Embryonic facial prominence (tissue), 1 donor: ENCODE measurements around the gene RDH11.

ENCODE experiments used
- DNase-seq: peaks from one replicate; pipeline ENCODE4 v3.0.0-alpha.2; 2016; ENCODE audit errors: extremely low spot score

Gene RDH11

DNA sequence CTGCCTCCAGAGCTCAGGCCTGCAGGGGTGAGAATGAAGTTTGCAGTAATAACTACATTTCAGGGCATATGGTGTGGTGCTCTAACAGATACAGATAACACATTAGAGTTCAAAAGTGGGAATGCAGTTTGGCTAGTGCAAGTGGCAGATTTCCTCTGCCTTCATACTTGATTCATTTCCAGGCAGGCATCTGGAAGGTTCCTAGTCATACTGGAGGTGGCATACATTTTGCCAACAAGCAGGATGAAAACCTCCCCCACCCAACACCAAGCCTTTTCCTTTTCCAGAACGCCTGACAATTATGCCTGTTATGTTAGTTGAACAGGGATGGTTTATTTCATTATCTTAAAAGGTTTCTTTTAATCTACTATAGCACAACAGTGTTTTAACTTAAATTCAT is 45.4 kb downstream of the RDH11 start:
- DNase-seq: no peak

DNA sequence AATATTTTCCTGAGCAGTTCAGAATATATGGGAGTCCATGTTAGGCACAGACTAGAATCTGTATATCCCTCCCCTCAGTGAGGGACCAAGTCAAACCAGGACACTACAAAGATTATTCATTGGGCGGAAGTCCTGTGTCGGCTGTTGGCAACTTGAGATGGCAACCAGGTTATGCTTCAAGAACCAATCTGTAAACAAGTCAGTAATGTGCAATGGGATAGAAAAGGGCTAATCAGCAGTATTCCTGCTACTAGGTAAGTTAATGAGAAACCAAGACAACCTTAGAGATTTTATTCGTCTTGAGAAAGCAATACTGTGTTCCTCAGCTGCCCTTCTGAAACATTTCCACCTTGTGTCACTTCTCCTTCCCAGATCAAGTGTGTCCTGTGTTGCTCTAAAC is 49.4 kb downstream of the RDH11 start:
- DNase-seq: no peak

DNA sequence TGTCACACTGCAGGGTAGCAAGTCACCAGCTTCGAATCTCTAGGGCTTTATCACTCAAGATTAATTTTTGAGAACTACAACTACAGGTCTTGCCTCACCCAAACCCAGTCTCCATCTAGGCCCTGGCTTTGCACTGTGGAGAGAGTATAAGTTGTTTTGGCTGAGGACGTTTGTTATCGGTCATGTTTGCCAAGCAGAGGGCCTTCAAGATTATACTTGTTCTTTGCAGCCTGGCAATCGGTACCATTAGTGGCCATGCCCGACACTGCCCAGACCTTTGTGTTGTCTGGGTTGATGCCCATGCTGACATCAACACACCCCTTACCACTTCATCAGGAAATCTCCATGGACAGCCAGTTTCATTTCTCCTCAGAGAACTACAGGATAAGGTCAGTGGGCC is 50.1 kb downstream of the RDH11 start:
- no peak for DNase-seq

DNA sequence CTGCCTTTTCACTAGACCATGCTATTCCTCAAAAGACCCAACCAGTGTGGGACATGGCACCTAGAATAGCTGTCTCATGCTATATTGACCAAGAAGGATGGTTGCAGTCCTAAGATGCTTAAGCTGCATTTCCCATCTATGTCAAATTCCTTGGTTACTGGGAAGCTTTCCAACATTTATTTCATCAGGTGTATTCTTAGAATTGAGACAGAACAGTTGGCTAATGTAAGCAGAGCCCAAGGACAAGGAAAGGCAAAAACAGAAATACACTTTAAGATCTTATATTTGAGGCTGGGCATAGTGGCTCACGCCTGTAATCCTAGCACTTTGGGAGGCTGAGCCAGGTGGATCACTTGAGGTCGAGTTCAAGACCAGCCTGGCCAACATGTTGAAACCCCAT is 51.1 kb downstream of the RDH11 start:
- no peak for DNase-seq

DNA sequence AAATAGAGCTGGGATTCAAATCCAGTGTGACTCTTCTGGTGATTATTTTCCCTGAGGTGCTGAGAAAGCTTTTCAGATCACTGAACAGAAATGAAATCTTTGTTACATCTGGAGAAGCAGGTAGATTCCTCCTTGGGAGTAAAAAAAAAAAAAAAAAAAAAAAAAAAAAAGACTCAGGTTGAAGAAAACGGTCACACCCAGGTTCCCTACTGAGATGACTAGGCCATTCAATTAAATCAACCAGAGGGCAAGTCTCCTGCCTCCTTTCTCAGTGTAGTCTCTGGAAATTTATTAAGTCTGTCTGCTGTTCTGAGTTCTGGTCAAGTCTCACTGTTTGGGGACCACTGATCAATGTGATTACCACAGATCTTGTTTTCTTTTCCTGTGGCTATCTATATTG is 51.9 kb downstream of the RDH11 start:
- no peak for DNase-seq

DNA sequence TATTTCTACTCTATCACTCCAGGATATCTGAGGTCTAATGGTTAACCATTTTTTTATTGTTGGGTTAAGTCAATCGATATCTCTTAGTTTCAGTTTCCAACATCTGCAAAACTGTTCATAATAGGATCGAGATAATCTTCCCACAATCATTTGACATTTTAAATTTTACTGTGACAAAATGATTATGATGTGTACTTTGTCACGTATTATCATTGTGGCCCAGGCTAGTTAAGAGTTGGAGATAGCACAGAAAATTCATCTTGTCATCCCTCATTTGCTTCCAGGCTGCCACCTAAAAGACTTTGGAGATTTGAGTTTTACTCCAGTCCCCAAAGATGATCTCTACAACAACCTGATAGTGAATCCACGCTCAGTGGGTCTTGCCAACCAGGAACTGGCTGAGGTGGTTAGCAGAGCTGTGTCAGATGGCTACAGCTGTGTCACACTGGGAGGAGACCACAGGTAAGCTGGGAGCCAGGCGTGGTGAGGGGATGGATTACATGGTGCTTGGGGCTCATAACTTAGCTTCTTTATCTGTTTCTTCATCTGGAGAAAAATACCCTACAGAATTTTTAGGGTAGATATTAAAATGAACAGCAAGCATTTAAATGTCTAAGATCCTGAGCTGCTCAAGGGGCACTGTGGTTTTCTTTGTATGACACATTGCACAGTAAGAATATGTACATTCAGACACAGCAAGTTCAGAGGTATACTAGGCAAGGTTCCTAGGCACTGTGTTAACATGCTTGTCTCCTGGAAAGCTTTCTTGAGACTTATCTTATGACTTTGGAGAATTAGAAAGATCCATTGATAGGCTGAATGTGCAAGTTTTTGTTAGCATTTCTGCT is 53.4 kb downstream of the RDH11 start:
- DNase-seq: no peak

DNA sequence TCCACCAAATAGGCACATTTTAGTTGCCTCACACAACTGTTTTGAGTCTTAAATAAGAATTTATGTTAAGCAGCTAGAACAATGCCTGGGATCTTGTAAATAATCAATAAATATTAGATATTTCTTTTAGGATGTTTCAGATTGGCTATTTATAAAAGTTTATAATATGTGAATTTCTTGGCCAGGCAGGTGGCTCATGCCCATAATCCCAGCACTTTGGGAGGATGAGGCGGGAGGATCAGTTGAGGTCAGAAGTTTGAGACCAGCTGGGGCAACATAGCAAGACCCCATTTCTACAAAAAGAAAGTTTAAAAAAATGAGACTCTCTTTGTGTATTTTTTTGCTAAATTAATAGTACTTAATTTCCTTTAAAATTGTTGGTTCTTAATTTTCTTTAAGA is 54.1 kb downstream of the RDH11 start:
- no peak for DNase-seq

DNA sequence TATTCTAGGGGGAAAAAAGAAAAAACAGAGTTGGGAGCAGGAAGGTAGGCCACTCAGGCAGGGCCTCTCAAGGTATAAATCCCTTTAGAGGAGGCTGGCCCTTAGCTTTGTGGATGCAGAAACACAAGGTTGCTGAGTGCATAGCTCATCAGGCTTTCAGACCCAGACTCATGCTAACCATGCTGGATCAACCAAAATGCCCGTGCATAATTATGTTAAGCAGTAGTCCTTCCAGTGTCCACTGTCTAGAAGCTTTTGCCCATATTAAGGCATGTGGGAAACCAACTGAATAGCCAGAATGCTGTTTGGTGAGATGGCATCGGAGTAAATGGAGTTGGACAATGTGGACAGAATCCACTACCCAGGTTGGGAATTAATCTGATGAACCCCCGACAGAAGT is 56.9 kb downstream of the RDH11 start:
- DNase-seq: no peak

DNA sequence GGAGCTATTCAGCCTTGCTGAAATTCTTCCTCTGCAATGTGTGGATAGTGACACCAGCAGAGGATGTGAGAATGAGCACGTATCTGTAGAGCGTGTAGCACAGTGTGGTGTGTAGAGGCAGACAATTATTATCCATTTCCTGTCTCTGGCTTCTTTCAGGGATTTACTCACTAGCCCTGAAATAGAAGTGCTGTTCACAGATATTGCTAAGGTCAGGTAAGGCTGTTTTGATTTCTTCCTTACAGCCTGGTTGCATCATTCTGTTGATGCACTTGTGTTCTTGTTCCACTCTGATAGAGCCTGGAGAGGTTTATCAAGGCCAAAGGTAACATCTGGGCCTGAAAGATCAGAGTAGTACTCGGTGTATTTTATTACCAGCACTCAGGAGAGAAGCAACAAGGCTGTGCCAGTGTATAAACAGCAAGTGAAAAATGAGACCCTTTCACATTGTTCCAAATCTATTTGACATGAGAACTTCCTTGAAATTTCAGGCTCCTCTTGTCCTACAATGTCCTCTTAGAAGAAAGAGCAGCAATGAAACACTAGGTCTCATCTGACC is 59.1 kb downstream of the RDH11 start:
- no peak for DNase-seq

DNA sequence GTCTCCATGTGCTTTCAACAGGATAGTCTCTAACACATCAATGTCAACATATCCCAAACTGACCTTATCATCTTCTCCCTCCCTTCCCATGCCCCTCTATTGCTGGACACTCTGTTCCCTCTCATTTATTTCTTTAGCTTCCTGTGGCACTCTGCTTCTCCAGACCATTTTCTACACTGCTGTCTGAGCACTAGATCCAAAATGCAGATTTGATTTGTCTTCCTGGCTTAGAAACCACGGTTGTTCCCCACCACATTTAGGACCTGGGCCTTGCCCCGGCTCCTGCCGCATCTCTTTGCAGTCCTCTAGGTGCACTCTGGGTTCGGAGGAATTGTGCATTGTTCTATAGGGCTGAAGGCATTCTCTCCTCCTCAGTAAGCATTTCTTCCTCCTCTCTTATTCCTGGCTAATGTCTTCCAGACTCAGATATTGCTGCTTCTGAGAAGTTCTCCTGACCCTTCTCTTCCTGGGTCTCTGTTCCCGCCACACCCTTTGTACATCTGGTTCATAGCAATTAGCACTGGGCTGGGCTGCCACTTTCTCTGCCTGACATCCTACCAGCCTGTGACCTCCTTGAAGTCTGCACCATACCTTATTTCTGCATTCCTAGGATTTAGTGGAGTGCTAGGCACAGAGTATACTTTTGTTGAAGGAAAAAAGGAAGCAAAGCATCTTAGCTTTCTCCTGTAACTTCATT is 62.0 kb downstream of the RDH11 start:
- no peak for DNase-seq

DNA sequence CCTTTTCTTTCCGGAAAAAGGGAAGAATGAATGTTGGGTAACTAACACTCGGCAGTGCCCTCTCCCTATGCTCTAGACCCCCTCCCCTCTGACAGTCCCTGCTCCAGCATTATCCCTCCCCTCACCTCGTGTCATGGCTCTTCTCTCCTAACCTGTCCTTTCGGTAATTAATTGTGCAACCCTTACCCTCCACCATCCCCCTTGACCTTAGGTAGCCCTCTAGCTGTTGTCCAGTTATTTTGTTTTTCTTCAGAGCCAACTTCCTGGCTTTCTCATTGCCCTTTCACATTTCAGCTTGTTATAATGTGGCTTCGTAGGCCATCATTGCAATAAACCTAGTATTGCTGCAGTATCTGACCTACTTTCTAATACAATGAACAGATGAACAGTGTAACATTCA is 64.6 kb downstream of the RDH11 start:
- DNase-seq: no peak

DNA sequence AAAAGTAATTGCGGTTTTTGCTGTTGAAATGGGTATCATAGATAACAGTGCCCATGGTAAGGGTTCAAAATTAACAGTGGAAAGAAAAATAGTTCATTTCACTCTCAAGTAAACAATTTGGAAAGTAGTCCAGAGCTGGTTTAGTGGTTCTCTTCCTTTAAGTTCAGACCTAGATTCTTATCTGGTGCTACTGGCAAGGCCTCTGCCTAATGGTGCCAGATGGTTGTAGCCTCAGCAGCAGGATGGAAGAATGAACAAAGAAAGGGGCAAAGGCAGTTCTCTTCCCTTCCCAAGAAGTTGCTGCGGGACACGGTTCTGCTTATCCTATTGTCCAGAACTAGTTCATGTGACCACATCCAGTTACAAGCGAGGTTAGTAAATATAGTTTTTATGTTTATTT is 65.4 kb downstream of the RDH11 start:
- DNase-seq: no peak

DNA sequence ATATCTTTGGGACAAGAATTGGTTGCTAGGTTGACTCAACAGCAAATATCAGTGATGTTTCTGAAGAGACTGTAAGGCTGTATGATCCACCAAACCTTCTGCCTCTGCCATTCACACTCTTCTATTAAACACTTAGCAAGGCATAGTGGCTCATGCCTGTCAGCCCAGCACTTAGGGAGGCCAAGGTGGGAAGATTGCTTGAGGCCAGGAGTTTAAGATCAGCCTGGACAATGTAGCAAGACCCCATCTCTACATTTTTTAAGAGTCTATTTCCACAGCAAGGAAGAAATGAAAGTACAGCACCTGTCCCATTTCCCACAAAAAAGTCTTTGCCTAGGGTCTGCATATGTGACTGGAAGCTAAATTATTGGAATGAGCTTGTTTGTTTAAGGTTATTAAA is 68.0 kb downstream of the RDH11 start:
- no peak for DNase-seq
